ENCODE results near the gene ANKDD1B. TPM values are rescaled to one million over a fixed set of nuclear protein-coding genes. Genes with fewer than 3 reads are reported as not detected.
"Not testable (repeated sequence)": the region's sequence is repeated elsewhere in the genome, so short reads cannot be mapped to it uniquely, and the experiment has no call there.

Gene ANKDD1B
- total RNA-seq, 1 experiment from 2014 or later, result not detected

- DNase-seq (ENCODE audit: extremely low read depth, low read depth), result not testable (repeated sequence)
Observed at GRCh38 chr5:75695472-75696351, 84.5 kb downstream of the ANKDD1B start.

DNA sequence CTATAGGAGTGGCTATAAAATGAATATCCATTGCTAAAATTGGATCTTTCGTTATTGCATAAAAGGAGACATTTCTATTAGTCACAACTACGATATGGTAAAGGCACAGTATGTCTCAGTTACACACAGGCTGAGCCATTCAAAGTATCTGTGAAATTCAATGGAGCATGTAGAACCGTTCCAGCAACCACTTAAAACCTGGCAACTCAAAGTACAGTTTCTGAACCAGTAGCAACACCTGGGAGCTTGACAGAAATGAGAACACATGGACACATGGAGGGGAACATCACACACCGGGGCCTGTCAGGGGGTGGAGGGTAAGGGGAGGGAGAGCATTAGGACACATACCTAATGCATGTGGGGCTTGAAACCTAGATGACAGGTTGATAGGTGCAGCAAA lies 90.6 kb downstream of the ANKDD1B start:
- DNase-seq (ENCODE audit: extremely low read depth, low read depth), result no peak

DNA sequence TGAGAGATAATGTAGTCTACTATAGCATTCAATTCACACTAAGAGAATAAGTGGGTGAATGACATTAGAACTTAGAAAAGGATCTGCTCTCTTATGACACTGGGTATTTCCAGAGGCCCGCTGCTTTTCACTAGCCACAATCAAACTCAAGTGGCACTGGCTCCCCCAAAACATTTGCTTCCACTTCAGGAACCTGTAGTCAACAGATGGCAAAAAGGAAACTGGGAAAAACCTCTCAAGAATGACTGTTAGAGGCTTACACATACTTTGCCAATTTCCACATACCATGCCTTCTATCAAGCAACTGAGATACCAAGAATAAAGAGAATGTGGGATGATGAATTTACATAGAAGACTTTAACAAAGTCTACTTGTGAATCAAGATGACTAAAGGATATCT lies 94.8 kb downstream of the ANKDD1B start:
- DNase-seq (ENCODE audit: extremely low read depth, low read depth), result no peak

DNA sequence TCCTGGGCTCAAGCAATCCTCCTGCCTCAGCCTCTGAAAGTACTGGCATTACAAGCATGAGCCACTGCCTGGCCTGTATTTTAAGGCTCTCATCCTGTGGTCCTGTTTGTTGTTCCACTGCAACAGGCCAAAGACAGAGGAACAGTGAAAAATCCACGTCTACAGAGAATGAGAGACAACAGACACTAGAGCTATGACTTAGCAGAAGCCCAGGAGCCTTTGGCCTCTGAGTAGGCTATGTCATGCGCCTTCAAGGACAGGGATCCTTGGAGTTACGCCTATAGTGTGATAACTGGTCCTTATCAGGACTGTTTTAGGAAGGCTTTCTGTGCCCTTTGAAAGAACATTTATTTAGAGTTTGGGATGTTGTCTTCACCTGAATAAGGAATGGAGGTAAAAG lies 95.5 kb downstream of the ANKDD1B start:
- DNase-seq (ENCODE audit: extremely low read depth, low read depth), result no peak

- no peak for DNase-seq (ENCODE audit: extremely low read depth, low read depth)
Observed at GRCh38 chr5:75707911-75708509, 96.8 kb downstream of the ANKDD1B start.

DNA sequence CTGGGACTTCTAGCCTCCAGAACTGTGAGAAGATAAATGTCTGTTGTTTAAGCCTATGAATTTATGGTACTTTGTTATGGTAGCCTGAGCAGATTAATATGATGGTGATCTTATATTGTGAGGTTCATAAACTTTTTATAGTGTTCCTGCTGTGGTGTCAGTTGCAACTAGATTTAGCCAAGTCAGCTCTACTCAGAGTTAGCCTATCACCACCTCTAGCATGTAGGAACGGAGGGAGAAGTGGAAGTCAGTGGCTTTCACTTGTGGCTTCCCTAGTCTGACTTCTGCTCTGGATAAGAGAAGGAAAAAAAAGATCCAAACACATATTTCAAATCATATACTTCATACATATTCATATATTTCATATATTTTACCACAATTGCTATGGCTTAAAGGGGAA lies 99.4 kb downstream of the ANKDD1B start:
- no peak for DNase-seq (ENCODE audit: extremely low read depth, low read depth)

- DNase-seq (ENCODE audit: extremely low read depth, low read depth), result no peak
Observed at GRCh38 chr5:75711151-75711550, 99.9 kb downstream of the ANKDD1B start.

- DNase-seq (ENCODE audit: extremely low read depth, low read depth), result no peak
Observed at GRCh38 chr5:75712091-75712490, 100.8 kb downstream of the ANKDD1B start.

DNA sequence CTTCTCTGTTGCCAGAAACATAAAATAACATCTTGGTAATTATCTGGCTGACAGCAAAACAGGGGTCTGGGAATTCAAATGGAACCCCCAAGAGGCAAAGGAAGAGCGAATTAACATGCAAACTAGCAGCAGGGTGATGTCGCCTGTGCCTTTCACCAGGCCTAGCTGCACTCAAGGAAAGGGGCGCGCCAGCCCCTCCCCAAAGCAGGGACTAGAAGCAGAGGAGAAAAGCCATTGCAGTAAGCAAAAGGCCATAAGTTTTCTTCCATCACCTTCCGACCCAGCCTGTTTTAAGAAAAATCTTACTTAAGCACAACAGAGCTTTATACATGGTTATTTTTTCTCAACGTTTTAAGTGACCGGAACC lies 105.4 kb downstream of the ANKDD1B start:
- DNase-seq (ENCODE audit: extremely low read depth, low read depth), result no peak

- DNase-seq (ENCODE audit: extremely low read depth, low read depth), result peak; percentile 98
Observed at GRCh38 chr5:75717082-75717922, 106.0 kb downstream of the ANKDD1B start, which contains the start of gene POC5. TSS of gene POC5 (minus strand) at chr5:75717437. CDS start at chr5:75712937, 4,500 bp downstream.

DNA sequence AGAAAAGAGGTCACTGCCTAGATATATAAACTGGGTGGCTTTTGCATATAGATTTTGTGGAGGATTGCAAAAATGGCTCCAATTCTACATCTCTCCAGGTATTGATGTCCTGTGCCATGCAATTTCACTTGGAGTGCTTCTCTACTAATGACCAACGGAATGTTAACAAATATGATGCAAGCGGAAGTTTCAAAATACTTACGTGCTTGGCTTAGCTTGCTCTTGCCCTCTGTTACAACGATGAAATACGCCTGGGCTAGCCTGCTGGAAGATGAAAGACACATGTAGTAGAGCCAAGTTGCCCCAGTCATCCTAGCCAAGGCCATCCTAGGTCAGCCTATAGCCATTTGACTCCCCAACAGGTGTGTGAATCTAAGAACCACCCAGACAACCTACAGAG lies 109.6 kb downstream of the ANKDD1B start:
- DNase-seq (ENCODE audit: extremely low read depth, low read depth), result peak; percentile 17

Small RNA genes lying within 50 kb of the gene (small RNA-seq; reads per million reads assigned to genes)
- gene RNU6-680P, result 0 reads per million in 2 experiments

Other genes starting within 250 kb of the ANKDD1B start
- 7.8 and 9.0 TPM in 2 replicates for gene CERT1, start 99.8 kb upstream of the ANKDD1B start, total RNA-seq (2014; rRNA removed; shearing (Covaris generic))
- gene POLK, start 99.6 kb upstream of the ANKDD1B start, total RNA-seq (2014; rRNA removed; shearing (Covaris generic)), result 31.6 and 35.1 TPM in 2 replicates
- 30.1 and 31.2 TPM in 2 replicates for gene POC5, start 106.0 kb downstream of the ANKDD1B start, total RNA-seq (2014; rRNA removed; shearing (Covaris generic))

Measured in NCI-H460 (cell line).